HG02759 (cell line): Measurements from ENCODE around the gene ACTR10.

Source experiments
- ATAC-seq: cut with Tn5 transposase; IDR thresholded peaks from one replicate; pipeline ENCODE4 v1.9.1; 2021; ENCODE audit warnings: mild to moderate bottlenecking, moderate library complexity; ENCODE audit not compliant: unreplicated experiment

The ACTR10 gene

DNA sequence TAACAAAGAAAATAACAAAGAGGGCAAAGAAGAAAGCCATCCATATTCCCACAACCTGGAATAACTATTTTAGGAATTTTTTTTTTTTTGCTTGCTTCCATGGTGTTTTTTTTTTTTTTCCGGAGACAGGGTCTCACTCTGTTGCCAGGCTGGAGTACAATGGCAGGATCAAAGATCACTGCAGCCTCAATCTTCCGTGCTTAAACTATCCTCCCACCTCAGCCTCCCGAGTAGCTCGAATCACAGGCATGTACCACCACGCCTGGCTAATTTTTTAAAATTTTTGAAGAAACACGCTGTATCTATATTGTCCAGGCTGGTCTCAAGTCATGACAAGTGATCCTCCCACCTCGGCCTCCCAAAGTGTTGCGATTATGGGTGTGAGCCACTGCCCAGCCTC lies 78.2 kb downstream of the ACTR10 start:
- no peak for ATAC-seq

DNA sequence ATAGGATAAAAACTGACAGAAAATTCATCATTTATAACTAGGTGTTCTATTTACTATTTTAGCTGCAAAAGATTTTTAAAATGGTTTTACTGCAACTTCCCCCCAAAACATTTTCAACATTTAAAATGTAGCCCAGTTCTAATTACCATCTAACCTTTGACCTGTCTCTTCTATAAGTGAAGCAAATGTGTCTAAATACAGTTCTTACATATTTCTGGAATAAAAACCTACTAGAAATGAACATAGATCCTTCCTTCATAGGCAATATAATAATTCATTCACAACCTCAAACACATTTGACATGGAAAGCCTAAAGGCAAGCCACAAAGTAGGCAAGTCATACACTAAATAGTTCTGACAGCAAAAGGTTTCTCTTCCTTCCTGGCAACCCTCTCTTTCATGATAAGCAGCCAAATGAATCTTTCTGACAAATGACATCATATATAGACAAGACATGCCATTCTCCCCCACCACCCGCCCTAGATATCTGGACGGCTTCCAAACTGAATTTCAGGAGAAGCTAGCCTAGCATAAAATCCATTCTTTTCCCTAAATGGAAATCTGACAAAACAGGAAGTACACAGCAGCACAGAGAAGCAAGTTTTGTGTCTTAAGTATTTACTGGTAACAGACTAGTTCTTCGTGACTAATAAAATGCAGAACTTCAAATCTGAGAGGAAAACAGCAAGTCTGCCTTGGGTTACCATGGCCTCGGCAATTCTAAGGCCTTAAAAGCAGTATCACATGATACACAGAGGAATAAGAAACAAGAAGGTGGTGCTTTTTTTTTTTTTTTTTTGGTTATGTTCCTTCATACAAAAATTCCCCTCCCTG lies 81.2 kb downstream of the ACTR10 start:
- peak; percentile 63 for ATAC-seq

DNA sequence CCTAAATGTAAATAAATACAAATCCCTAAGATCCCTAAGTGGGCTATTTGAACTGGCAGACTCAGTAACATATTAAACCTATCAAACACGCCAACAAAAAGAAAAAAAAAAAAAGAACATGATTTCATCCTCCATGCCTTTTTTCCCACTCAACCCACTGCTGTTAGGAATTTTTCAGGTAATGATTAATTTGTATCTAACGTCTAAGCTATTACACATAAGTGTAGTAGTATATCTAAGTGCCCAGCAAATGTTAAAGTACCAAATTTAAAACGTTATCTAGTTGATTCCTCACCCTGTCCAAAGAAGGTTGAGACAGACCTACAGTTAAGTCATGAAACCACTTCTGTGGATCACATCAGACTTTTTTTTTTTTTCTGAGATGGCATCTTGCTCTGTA lies 82.0 kb downstream of the ACTR10 start:
- ATAC-seq = no peak

DNA sequence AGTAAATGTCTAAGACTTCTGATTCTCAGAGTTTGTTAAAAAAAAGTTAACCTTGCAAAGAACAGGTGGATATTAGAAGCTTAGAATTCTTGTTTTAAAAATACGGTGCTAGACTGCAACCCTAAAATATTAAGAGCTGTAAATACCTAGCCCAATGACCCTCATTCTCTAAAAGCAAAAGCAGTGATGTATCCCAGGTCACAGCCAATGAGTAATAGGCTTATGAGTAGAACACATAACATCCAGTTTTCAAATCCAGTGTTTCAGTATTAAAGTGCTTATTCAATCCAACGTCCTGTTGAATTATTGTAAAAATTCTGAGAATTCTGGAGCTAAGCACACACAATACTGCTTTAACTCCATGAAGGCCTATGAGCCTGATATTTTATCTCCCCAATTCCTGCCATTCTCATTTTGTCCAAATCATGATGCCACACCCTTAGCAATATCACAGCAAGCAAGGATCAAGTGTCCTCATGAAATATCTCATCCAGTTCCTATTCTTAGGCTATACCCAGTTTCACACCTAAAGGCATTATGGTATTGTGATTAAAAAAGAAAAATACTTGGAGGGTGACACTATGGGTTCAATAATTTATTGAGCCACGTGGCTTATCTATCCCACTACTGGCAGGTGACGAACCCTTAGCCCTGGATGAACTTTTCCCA lies 83.1 kb downstream of the ACTR10 start:
- ATAC-seq = no peak

DNA sequence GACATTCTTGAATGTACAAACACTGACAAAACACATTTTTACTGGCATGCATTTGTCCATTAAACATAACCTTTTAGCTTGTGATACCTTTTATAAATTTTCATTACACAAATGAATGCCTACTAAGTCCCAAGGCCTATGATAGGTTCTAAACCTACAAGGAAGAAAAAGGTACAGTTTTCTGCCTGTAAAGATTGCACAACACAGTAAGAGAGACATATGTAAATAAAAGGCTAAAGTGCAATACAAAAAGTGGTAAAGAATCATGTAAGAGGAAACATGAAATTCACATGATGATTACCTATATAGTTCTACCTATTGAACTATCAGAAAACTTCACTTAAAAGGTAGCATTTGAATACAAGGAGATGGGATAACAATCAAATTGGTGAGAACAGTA lies 83.8 kb downstream of the ACTR10 start:
- no peak for ATAC-seq

DNA sequence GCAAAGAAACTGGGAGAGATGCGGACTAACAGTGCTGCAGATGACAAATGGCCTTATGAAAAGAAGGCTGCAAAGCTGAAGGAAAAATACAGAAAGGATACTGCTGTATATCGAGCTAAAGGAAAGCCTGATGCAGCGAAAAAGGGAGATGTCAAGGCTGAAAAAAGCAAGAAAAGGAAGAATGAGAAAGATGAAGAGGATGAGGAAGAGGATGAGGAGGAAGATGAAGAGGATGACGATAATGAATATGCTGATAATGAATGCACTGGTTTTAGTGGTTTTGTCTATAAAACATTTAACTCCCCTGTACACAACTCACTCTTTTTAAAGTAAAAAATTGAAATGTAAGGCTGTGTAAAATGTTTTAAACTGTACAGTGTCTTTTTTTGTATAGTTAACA lies 85.2 kb downstream of the ACTR10 start:
- ATAC-seq = no peak
